Effector memory CD8-positive, alpha-beta T cell (primary cell): ENCODE data around the gene ZNF423.

ENCODE experiments used
- ATAC-seq: fragments of 150-1000 bp; cut with Tn5 transposase; replicated peaks from 2 replicates; pipeline ENCODE4 v1.10.0; 2021; ENCODE audit warnings: mild to moderate bottlenecking, moderate library complexity
- DNase-seq, 3 experiments: peaks; one replicate each; pipeline ENCODE4 v3.0.0; 2021
- H3K27ac Mint-ChIP-seq, 2 donors: one replicate each; pipeline ENCODE4 v1.8.0; 2022; ENCODE audit warnings: mild to moderate bottlenecking in 2 of 2, mixed read lengths in 2 of 2, moderate library complexity in 2 of 2
- H3K27me3 Mint-ChIP-seq, 2 donors: one replicate each; pipeline ENCODE4 v1.8.0; 2022; ENCODE audit warnings: mixed read lengths in 2 of 2
- H3K36me3 Mint-ChIP-seq: one replicate; pipeline ENCODE4 v1.8.0; 2022; ENCODE audit warnings: mild to moderate bottlenecking, moderate library complexity, mixed read lengths; ENCODE audit not compliant: insufficient read depth
- H3K4me1 Mint-ChIP-seq, 2 donors: one replicate each; pipeline ENCODE4 v1.8.0; 2022; ENCODE audit warnings: low read depth in 2 of 2, mixed read lengths in 2 of 2
- H3K4me3 Mint-ChIP-seq, 2 donors: one replicate each; pipeline ENCODE4 v1.8.0; 2022; ENCODE audit warnings: mild to moderate bottlenecking in 2 of 2, mixed read lengths in 2 of 2, moderate library complexity in 2 of 2
- H3K9me3 Mint-ChIP-seq, 2 donors: one replicate each; pipeline ENCODE4 v1.8.0; 2022; ENCODE audit warnings: mixed read lengths in 2 of 2

Gene ZNF423

GRCh38 chr16:49534901-49535610 is 320.9 kb downstream of the ZNF423 start:
- Mint-ChIP-seq H3K4me3 (no peak overlapping the region), H3K4me1 (peaks cover 0 to 2% of the 10 kb centered on the region in 2 donors), H3K27ac (no peak overlapping the region), H3K36me3 (no peaks in the 10 kb centered on the region), H3K27me3 (peaks cover 0 to 30% of the 10 kb centered on the region in 2 donors), H3K9me3 (no peaks in the 10 kb centered on the region)
- DNase-seq (no peak), ATAC-seq (no peak)

GRCh38 chr16:49533422-49533821 is 322.5 kb downstream of the ZNF423 start:
- H3K27me3 Mint-ChIP-seq, result peaks cover 0 to 23% of the 10 kb centered on the region in 2 donors
- peaks cover 0 to 2% of the 10 kb centered on the region in 2 donors for H3K4me1 Mint-ChIP-seq
- H3K4me3 Mint-ChIP-seq, result no peak overlapping the region

GRCh38 chr16:49532873-49533272 is 323.0 kb downstream of the ZNF423 start:
- Mint-ChIP-seq H3K27me3 (peaks cover 0 to 25% of the 10 kb centered on the region in 2 donors), H3K9me3 (no peaks in the 10 kb centered on the region), H3K36me3 (no peaks in the 10 kb centered on the region), H3K4me3 (no peak overlapping the region), H3K4me1 (peaks cover 0 to 2% of the 10 kb centered on the region in 2 donors), H3K27ac (no peak overlapping the region)
- DNase-seq, result no peak
- no peak for ATAC-seq

More at GRCh38 chr16:49533422-49533821, 322.5 kb downstream of the ZNF423 start:
- Mint-ChIP-seq H3K27ac (no peak overlapping the region), H3K9me3 (no peaks in the 10 kb centered on the region), H3K36me3 (no peaks in the 10 kb centered on the region)
- no peak for ATAC-seq
- DNase-seq, result no peak

GRCh38 chr16:49531931-49532840 is 323.7 kb downstream of the ZNF423 start:
- ATAC-seq (no peak), DNase-seq (no peak)
- peaks cover 0 to 32% of the 10 kb centered on the region in 2 donors for H3K27me3 Mint-ChIP-seq
- H3K4me1 Mint-ChIP-seq, result peaks cover 0 to 2% of the 10 kb centered on the region in 2 donors
- H3K9me3 Mint-ChIP-seq, result no peaks in the 10 kb centered on the region
- H3K27ac Mint-ChIP-seq, result no peak overlapping the region
- peaks cover 3% of the 10 kb centered on the region for H3K36me3 Mint-ChIP-seq
- no peak overlapping the region for H3K4me3 Mint-ChIP-seq

- ATAC-seq (no peak), DNase-seq (no peak)
- no peak overlapping the region for H3K4me3 Mint-ChIP-seq
- peaks cover 0 to 2% of the 10 kb centered on the region in 2 donors for H3K4me1 Mint-ChIP-seq
- H3K9me3 Mint-ChIP-seq, result no peaks in the 10 kb centered on the region
- H3K27ac Mint-ChIP-seq, result no peak overlapping the region
- H3K27me3 Mint-ChIP-seq, result peaks cover 0 to 39% of the 10 kb centered on the region in 2 donors
- peaks cover 3% of the 10 kb centered on the region for H3K36me3 Mint-ChIP-seq
Observed at GRCh38 chr16:49531425-49531824, 324.5 kb downstream of the ZNF423 start.

- H3K36me3 Mint-ChIP-seq, result peaks cover 6% of the 10 kb centered on the region
- DNase-seq (no peak), ATAC-seq (no peak)
- H3K27me3 Mint-ChIP-seq, result peaks cover 0 to 47% of the 10 kb centered on the region in 2 donors
- no peak overlapping the region for H3K4me3 Mint-ChIP-seq
- no peaks in the 10 kb centered on the region for H3K9me3 Mint-ChIP-seq
- no peak overlapping the region for H3K27ac Mint-ChIP-seq
- H3K4me1 Mint-ChIP-seq, result peaks cover 0 to 2% of the 10 kb centered on the region in 2 donors
Observed at GRCh38 chr16:49530427-49530970, 325.4 kb downstream of the ZNF423 start.

GRCh38 chr16:49529411-49530045 is 326.4 kb downstream of the ZNF423 start:
- ATAC-seq (no peak), DNase-seq (no peak)
- H3K9me3 Mint-ChIP-seq, result no peaks in the 10 kb centered on the region
- peaks cover 0 to 47% of the 10 kb centered on the region in 2 donors for H3K27me3 Mint-ChIP-seq
- H3K4me3 Mint-ChIP-seq, result no peak overlapping the region
- H3K27ac Mint-ChIP-seq, result no peak overlapping the region
- peaks cover 0 to 2% of the 10 kb centered on the region in 2 donors for H3K4me1 Mint-ChIP-seq
- H3K36me3 Mint-ChIP-seq, result peaks cover 6% of the 10 kb centered on the region

GRCh38 chr16:49528866-49529288 is 327.0 kb downstream of the ZNF423 start:
- ATAC-seq (no peak), DNase-seq (no peak)
- Mint-ChIP-seq H3K9me3 (no peaks in the 10 kb centered on the region), H3K36me3 (peaks cover 6% of the 10 kb centered on the region), H3K4me3 (no peak overlapping the region), H3K27me3 (peaks cover 0 to 47% of the 10 kb centered on the region in 2 donors), H3K27ac (no peak overlapping the region), H3K4me1 (peaks cover 0 to 2% of the 10 kb centered on the region in 2 donors)

- H3K36me3 Mint-ChIP-seq, result peaks cover 6% of the 10 kb centered on the region
- H3K27ac Mint-ChIP-seq, result no peak overlapping the region
- peak overlapping the region in 1 of 2 donors; percentile 58 for H3K4me3 Mint-ChIP-seq
- peaks cover 0 to 45% of the 10 kb centered on the region in 2 donors for H3K27me3 Mint-ChIP-seq
- DNase-seq (no peak), ATAC-seq (no peak)
- H3K9me3 Mint-ChIP-seq, result no peaks in the 10 kb centered on the region
- H3K4me1 Mint-ChIP-seq, result peaks cover 0 to under 1% of the 10 kb centered on the region in 2 donors
Observed at GRCh38 chr16:49528060-49528865, 327.6 kb downstream of the ZNF423 start.

- no peaks in the 10 kb centered on the region for H3K4me1 Mint-ChIP-seq
- no peak overlapping the region for H3K27ac Mint-ChIP-seq
- no peaks in the 10 kb centered on the region for H3K9me3 Mint-ChIP-seq
- H3K4me3 Mint-ChIP-seq, result no peak overlapping the region
- DNase-seq, result no peak
- no peak for ATAC-seq
- peaks cover 0 to 47% of the 10 kb centered on the region in 2 donors for H3K27me3 Mint-ChIP-seq
- peaks cover 6% of the 10 kb centered on the region for H3K36me3 Mint-ChIP-seq
Observed at GRCh38 chr16:49527611-49528010, 328.3 kb downstream of the ZNF423 start.

- Mint-ChIP-seq H3K27ac (no peak overlapping the region), H3K9me3 (no peaks in the 10 kb centered on the region), H3K36me3 (peaks cover 6% of the 10 kb centered on the region), H3K4me3 (no peak overlapping the region), H3K4me1 (no peaks in the 10 kb centered on the region), H3K27me3 (peaks cover 0 to 54% of the 10 kb centered on the region in 2 donors)
- ATAC-seq (no peak), DNase-seq (no peak)
Observed at GRCh38 chr16:49526860-49527365, 329.0 kb downstream of the ZNF423 start.

- Mint-ChIP-seq H3K9me3 (no peaks in the 10 kb centered on the region), H3K4me1 (no peaks in the 10 kb centered on the region), H3K4me3 (no peak overlapping the region), H3K27ac (no peak overlapping the region), H3K27me3 (peaks cover 0 to 46% of the 10 kb centered on the region in 2 donors), H3K36me3 (peaks cover 6% of the 10 kb centered on the region)
- ATAC-seq, result no peak
- no peak for DNase-seq
Observed at GRCh38 chr16:49524947-49525315, 331.0 kb downstream of the ZNF423 start.
